HepG2 (cell line): Measurements from ENCODE around the gene UST. TPM values are rescaled to one million over a fixed set of nuclear protein-coding genes. Genes with fewer than 3 reads are reported as not detected.

ENCODE experiments used
- CBX2 ChIP-seq, 2 experiments: fragments of 200-600 bp in 1 of 2; sonication (generic); formaldehyde crosslinking in 1 of 2; IDR thresholded peaks; 2 replicates each; pipeline versions ENCODE4 v1.7.0 to v1.8.1; 2018 to 2022; ENCODE audit warnings: low read depth in 2 of 2, low read length in 1 of 2, mild to moderate bottlenecking in 1 of 2, missing genetic modification reagents in 1 of 2
- POLR2A ChIP-seq, 2 experiments: IDR thresholded peaks; 2 replicates each; pipeline ENCODE4 v1.6.1; 2011; ENCODE audit warnings: low read depth in 2 of 2, low read length in 2 of 2, mild to moderate bottlenecking in 1 of 2, moderate library complexity in 1 of 2; ENCODE audit not compliant: insufficient read depth in 1 of 2
- ZNF354B ChIP-seq: sonication (generic); formaldehyde crosslinking; IDR thresholded peaks from 2 replicates; pipeline ENCODE4 v1.8.0; 2022; ENCODE audit warnings: mild to moderate bottlenecking, missing genetic modification reagents
- polyA plus RNA-seq, 8 experiments: library from polyadenylated mRNA; depleted of rRNA in 3 of 8; stranded (reverse) in 7 of 8; unstranded in 1 of 8; fragments of >200 nt; fragmentation: Illumina TruSeq in 4 of 8; extraction: Trizol in 4 of 8; gene quantifications; 2 replicates each; pipeline versions ENCODE4 v1.2.1 to v1.2.3, GENCODE V29; 2011 to 2016; ENCODE audit warnings: low read depth in 4 of 8, missing spikeins in 1 of 8, mixed read lengths in 1 of 8; ENCODE audit not compliant: insufficient read depth in 1 of 8
- total RNA-seq, 5 experiments: library from RNA; depleted of rRNA; stranded (reverse); fragments of >200 nt; fragmentation: Illumina TruSeq; extraction: Trizol; gene quantifications; 2 replicates each; pipeline ENCODE4 v1.2.3, GENCODE V29; 2016; ENCODE audit warnings: low read depth in 1 of 5
- TF ChIP-seq, protein P1 (sequence below): sonication (generic); formaldehyde crosslinking; IDR thresholded peaks from 2 replicates; pipeline ENCODE4 v1.4.0; 2020; ENCODE audit warnings: missing genetic modification reagents, borderline replicate concordance
- TF ChIP-seq, protein P2 (sequence below): sonication (generic); formaldehyde crosslinking; conservative IDR thresholded peaks from 2 replicates; pipeline ENCODE4 v1.8.0; 2022; ENCODE audit warnings: mild to moderate bottlenecking, moderate library complexity, missing genetic modification reagents
- TF ChIP-seq, protein P3 (sequence below): IDR thresholded peaks from 2 replicates; pipeline ENCODE4 v1.6.1; 2012; ENCODE audit warnings: low read length, improper control_type of control experiment

The UST gene
- total and polyA plus RNA-seq, 2 of the 13 experiments (the other 11 are each of a cell fraction or from before 2014, with no cell fraction given) = 0.27 TPM; not detected in 1

DNA sequence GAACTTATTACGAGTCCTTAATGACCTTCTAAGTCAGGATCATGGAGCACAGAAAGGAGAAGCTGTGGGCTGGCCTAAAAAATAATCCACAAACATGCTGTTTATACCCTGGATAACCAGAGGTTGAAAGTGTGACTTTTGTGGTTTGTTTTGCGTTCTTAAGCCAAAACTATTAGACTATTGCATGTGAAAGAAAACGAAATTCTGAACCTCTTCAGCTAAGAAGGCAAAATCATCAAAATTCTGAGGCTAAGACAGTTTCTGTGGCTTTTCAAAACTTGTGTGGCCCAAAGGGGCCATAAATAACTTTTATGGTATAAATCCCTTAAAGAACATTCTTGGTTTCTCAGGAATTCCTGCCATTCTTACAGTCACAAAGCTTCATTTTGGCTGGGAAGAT, 251.0 kb downstream of the UST start (continued):
- TF ChIP-seq, protein P1, sequence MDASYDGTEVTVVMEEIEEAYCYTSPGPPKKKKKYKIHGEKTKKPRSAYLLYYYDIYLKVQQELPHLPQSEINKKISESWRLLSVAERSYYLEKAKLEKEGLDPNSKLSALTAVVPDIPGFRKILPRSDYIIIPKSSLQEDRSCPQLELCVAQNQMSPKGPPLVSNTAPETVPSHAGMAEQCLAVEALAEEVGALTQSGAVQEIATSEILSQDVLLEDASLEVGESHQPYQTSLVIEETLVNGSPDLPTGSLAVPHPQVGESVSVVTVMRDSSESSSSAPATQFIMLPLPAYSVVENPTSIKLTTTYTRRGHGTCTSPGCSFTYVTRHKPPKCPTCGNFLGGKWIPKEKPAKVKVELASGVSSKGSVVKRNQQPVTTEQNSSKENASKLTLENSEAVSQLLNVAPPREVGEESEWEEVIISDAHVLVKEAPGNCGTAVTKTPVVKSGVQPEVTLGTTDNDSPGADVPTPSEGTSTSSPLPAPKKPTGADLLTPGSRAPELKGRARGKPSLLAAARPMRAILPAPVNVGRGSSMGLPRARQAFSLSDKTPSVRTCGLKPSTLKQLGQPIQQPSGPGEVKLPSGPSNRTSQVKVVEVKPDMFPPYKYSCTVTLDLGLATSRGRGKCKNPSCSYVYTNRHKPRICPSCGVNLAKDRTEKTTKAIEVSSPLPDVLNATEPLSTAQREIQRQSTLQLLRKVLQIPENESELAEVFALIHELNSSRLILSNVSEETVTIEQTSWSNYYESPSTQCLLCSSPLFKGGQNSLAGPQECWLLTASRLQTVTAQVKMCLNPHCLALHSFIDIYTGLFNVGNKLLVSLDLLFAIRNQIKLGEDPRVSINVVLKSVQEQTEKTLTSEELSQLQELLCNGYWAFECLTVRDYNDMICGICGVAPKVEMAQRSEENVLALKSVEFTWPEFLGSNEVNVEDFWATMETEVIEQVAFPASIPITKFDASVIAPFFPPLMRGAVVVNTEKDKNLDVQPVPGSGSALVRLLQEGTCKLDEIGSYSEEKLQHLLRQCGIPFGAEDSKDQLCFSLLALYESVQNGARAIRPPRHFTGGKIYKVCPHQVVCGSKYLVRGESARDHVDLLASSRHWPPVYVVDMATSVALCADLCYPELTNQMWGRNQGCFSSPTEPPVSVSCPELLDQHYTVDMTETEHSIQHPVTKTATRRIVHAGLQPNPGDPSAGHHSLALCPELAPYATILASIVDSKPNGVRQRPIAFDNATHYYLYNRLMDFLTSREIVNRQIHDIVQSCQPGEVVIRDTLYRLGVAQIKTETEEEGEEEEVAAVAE (CRISPR knock-in tag) = no peak
- TF ChIP-seq POLR2A (IDR thresholded peaks at IDR 0.05; ENCODE audit: insufficient read depth in 1 of 2, low read depth in 2 of 2, low read length in 2 of 2) = no peak
- TF ChIP-seq, protein P2, sequence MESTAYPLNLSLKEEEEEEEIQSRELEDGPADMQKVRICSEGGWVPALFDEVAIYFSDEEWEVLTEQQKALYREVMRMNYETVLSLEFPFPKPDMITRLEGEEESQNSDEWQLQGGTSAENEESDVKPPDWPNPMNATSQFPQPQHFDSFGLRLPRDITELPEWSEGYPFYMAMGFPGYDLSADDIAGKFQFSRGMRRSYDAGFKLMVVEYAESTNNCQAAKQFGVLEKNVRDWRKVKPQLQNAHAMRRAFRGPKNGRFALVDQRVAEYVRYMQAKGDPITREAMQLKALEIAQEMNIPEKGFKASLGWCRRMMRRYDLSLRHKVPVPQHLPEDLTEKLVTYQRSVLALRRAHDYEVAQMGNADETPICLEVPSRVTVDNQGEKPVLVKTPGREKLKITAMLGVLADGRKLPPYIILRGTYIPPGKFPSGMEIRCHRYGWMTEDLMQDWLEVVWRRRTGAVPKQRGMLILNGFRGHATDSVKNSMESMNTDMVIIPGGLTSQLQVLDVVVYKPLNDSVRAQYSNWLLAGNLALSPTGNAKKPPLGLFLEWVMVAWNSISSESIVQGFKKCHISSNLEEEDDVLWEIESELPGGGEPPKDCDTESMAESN (CRISPR knock-in tag) = no peak
- no peak for TF ChIP-seq CBX2 (IDR thresholded peaks at IDR 0.05; ENCODE audit: low read depth, low read length)
- TF ChIP-seq CBX2 (CRISPR knock-in tag; IDR thresholded peaks at IDR 0.05; ENCODE audit: low read depth) = no peak
- no peak for TF ChIP-seq ZNF354B
- TF ChIP-seq, protein P3, sequence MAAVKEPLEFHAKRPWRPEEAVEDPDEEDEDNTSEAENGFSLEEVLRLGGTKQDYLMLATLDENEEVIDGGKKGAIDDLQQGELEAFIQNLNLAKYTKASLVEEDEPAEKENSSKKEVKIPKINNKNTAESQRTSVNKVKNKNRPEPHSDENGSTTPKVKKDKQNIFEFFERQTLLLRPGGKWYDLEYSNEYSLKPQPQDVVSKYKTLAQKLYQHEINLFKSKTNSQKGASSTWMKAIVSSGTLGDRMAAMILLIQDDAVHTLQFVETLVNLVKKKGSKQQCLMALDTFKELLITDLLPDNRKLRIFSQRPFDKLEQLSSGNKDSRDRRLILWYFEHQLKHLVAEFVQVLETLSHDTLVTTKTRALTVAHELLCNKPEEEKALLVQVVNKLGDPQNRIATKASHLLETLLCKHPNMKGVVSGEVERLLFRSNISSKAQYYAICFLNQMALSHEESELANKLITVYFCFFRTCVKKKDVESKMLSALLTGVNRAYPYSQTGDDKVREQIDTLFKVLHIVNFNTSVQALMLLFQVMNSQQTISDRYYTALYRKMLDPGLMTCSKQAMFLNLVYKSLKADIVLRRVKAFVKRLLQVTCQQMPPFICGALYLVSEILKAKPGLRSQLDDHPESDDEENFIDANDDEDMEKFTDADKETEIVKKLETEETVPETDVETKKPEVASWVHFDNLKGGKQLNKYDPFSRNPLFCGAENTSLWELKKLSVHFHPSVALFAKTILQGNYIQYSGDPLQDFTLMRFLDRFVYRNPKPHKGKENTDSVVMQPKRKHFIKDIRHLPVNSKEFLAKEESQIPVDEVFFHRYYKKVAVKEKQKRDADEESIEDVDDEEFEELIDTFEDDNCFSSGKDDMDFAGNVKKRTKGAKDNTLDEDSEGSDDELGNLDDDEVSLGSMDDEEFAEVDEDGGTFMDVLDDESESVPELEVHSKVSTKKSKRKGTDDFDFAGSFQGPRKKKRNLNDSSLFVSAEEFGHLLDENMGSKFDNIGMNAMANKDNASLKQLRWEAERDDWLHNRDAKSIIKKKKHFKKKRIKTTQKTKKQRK = no peak
